ENCODE results near the gene MCM7. TPM values are rescaled to one million over a fixed set of nuclear protein-coding genes. Genes with fewer than 3 reads are reported as not detected.
A peak's percentile ranks its signal among the peaks of the same experiment; 100 is the strongest.

Gene MCM7
- polyA plus RNA-seq, 3 donors from 2014 or later: 40.3 to 59.0 (median 54.4) TPM

DNA sequence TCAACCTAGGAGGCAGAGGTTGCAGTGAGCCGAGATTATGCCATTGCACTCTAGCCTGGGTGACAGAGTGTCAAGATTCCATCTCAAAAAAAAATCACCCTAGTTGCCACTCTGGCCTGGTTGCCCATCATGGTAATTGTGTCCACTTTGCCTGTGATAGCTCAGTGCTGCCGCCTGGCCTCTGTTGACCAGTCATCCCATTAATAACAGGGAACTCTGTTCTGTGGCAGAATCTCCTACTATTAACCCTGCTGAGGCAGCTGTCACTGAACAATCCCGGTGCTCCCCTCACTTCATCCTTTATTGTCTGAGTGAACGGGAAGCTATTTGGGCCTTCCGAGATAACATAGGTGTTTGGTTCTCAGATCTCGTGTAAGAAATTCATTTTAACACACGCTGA, 34.2 kb downstream of the MCM7 start:
- Mint-ChIP-seq H3K27ac (no peak overlapping the region), H3K27me3 (ENCODE audit: low read depth in 3 of 3) (peaks cover 0 to 3% (median 0%) of the 10 kb centered on the region in 3 donors), H3K36me3 (peaks cover 22 to 36% (median 28%) of the 10 kb centered on the region in 3 donors), H3K4me1 (no peaks in the 10 kb centered on the region), H3K4me3 (no peak overlapping the region), H3K9me3 (peaks cover 0 to 20% (median 17%) of the 10 kb centered on the region in 6 donors)
- no peak for DNase-seq

- Mint-ChIP-seq H3K4me1 (no peaks in the 10 kb centered on the region), H3K4me3 (no peak overlapping the region), H3K36me3 (peaks cover 9 to 22% (median 14%) of the 10 kb centered on the region in 3 donors), H3K9me3 (peaks cover 0 to 6% (median 3%) of the 10 kb centered on the region in 6 donors), H3K27me3 (ENCODE audit: low read depth in 3 of 3) (no peaks in the 10 kb centered on the region), H3K27ac (no peak overlapping the region)
- DNase-seq: no peak
Measured at GRCh38 chr7:100065452-100066186, 35.6 kb downstream of the MCM7 start.

DNA sequence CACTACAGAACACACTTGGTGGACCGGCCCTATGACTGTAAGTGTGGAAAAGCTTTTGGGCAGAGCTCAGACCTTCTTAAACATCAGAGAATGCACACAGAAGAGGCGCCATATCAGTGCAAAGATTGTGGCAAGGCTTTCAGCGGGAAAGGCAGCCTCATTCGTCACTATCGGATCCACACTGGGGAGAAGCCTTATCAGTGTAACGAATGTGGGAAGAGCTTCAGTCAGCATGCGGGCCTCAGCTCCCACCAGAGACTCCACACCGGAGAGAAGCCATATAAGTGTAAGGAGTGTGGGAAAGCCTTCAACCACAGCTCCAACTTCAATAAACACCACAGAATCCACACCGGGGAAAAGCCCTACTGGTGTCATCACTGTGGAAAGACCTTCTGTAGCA, 37.0 kb downstream of the MCM7 start:
- H3K27ac Mint-ChIP-seq: peak overlapping the region in 1 of 6 donors; percentile 11
- no peaks in the 10 kb centered on the region for H3K4me1 Mint-ChIP-seq
- H3K36me3 Mint-ChIP-seq: peaks cover 0 to 20% (median 4%) of the 10 kb centered on the region in 3 donors
- H3K4me3 Mint-ChIP-seq: no peak overlapping the region
- no peaks in the 10 kb centered on the region for H3K27me3 Mint-ChIP-seq (ENCODE audit: low read depth in 3 of 3)
- H3K9me3 Mint-ChIP-seq: no peaks in the 10 kb centered on the region
- no peak for DNase-seq

DNA sequence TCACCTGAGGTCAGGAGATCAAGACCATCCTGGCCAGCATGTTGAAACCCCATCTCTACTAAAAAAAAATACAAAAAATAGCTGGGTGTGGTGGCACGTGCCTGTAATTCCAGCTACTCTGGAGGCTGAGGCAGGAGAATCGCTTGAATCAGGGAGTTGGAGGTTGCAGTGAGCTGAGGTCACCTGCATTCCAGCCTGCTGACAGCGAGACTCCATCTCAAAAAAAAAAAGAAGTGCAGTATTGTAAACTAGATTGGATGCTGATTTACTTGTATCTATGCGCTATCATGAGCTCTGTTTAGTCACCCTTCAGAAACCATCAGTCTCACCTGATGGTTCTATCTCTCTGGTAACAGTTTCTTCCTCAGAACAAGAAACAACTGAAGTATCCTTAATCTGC, 37.8 kb downstream of the MCM7 start:
- no peaks in the 10 kb centered on the region for H3K9me3 Mint-ChIP-seq
- H3K4me3 Mint-ChIP-seq: no peak overlapping the region
- no peaks in the 10 kb centered on the region for H3K27me3 Mint-ChIP-seq (ENCODE audit: low read depth in 3 of 3)
- peaks cover 0 to 20% (median 4%) of the 10 kb centered on the region in 3 donors for H3K36me3 Mint-ChIP-seq
- DNase-seq: no peak
- no peak overlapping the region for H3K27ac Mint-ChIP-seq
- no peaks in the 10 kb centered on the region for H3K4me1 Mint-ChIP-seq

GRCh38 chr7:100061518-100062193, 39.5 kb downstream of the MCM7 start:
- peaks cover 5 to 36% (median 8%) of the 10 kb centered on the region in 3 donors for H3K36me3 Mint-ChIP-seq
- DNase-seq: no peak
- no peaks in the 10 kb centered on the region for H3K27me3 Mint-ChIP-seq (ENCODE audit: low read depth in 3 of 3)
- no peaks in the 10 kb centered on the region for H3K9me3 Mint-ChIP-seq
- no peak overlapping the region for H3K4me3 Mint-ChIP-seq
- H3K4me1 Mint-ChIP-seq: no peaks in the 10 kb centered on the region
- no peak overlapping the region for H3K27ac Mint-ChIP-seq

GRCh38 chr7:100059251-100059739, 41.9 kb downstream of the MCM7 start:
- Mint-ChIP-seq H3K27ac (no peak overlapping the region), H3K36me3 (peaks cover 5 to 31% (median 8%) of the 10 kb centered on the region in 3 donors), H3K4me3 (no peak overlapping the region), H3K4me1 (no peaks in the 10 kb centered on the region), H3K27me3 (ENCODE audit: low read depth in 3 of 3) (no peaks in the 10 kb centered on the region), H3K9me3 (no peaks in the 10 kb centered on the region)
- DNase-seq: no peak

DNA sequence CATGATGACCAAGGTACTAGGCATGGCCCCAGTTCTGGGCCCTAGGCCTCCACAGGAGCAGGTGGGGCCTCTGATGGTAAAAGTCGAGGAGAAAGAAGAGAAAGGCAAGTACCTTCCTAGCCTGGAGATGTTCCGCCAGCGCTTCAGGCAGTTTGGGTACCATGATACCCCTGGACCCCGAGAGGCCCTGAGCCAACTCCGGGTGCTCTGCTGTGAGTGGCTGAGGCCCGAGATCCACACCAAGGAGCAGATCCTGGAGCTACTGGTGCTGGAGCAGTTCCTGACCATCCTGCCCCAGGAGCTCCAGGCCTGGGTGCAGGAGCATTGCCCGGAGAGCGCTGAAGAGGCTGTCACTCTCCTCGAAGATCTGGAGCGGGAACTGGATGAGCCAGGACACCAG, 44.2 kb downstream of the MCM7 start:
- Mint-ChIP-seq H3K27ac (no peak overlapping the region), H3K36me3 (peaks cover 5 to 23% (median 5%) of the 10 kb centered on the region in 3 donors), H3K27me3 (ENCODE audit: low read depth in 3 of 3) (peaks cover 0 to 2% (median 0%) of the 10 kb centered on the region in 3 donors), H3K4me1 (peaks cover 0 to 2% of the 10 kb centered on the region in 2 donors), H3K9me3 (no peaks in the 10 kb centered on the region), H3K4me3 (no peak overlapping the region)
- no peak for DNase-seq

DNA sequence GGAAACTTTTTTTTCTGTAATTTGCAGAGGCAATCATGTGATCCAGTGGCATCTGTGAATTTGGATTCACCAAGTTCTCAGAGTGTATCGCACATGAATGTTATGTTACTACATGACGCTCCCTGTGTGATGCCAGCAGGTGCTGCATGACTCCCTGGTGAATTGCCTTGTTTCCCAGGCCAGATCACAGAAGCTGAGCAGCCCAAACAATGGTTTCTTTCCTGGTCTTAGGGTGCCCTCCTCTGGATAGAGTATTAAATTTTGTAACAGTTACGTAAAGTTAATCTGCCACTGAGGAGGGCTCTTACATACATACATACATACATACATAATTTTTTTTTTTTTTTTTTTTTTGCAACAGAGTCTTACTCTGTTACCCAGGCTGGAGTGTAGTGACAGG, 48.0 kb downstream of the MCM7 start:
- no peaks in the 10 kb centered on the region for H3K9me3 Mint-ChIP-seq
- H3K27me3 Mint-ChIP-seq (ENCODE audit: low read depth in 3 of 3): peaks cover 4 to 21% (median 8%) of the 10 kb centered on the region in 3 donors
- peak; percentile 11 to 34 (median 14) for DNase-seq
- peak overlapping the region in 2 of 6 donors; percentile 46 to 60 for H3K27ac Mint-ChIP-seq
- H3K36me3 Mint-ChIP-seq: peaks cover 3 to 14% (median 4%) of the 10 kb centered on the region in 3 donors
- H3K4me1 Mint-ChIP-seq: peaks cover 21 to 25% of the 10 kb centered on the region in 2 donors
- H3K4me3 Mint-ChIP-seq: no peak overlapping the region

DNA sequence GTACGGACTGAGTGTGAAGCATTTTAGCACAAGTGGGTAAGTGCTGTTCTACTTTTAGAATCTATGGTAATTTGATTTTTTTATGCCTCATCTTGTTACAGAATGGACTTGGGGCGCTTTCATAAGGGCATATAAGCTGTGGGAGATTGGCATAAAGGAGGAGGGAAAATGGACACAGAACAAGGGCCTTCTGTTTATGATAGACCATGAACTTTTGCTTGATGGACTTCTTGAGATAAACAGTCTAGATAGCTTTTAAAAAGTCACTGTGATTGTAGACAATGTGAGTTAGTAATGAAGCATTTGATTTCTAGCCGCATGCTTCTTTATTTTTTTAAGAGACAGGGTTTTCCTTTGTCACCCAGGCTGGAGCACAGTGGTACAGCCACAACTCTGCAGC, 49.6 kb downstream of the MCM7 start:
- Mint-ChIP-seq H3K27ac (peak overlapping the region; percentile 27 to 72 (median 53)), H3K9me3 (no peaks in the 10 kb centered on the region), H3K27me3 (ENCODE audit: low read depth in 3 of 3) (peaks cover 4 to 21% (median 8%) of the 10 kb centered on the region in 3 donors), H3K36me3 (no peaks in the 10 kb centered on the region), H3K4me3 (peak overlapping the region; percentile 40 to 68 (median 43)), H3K4me1 (peaks cover 21 to 25% of the 10 kb centered on the region in 2 donors)
- no peak for DNase-seq

DNA sequence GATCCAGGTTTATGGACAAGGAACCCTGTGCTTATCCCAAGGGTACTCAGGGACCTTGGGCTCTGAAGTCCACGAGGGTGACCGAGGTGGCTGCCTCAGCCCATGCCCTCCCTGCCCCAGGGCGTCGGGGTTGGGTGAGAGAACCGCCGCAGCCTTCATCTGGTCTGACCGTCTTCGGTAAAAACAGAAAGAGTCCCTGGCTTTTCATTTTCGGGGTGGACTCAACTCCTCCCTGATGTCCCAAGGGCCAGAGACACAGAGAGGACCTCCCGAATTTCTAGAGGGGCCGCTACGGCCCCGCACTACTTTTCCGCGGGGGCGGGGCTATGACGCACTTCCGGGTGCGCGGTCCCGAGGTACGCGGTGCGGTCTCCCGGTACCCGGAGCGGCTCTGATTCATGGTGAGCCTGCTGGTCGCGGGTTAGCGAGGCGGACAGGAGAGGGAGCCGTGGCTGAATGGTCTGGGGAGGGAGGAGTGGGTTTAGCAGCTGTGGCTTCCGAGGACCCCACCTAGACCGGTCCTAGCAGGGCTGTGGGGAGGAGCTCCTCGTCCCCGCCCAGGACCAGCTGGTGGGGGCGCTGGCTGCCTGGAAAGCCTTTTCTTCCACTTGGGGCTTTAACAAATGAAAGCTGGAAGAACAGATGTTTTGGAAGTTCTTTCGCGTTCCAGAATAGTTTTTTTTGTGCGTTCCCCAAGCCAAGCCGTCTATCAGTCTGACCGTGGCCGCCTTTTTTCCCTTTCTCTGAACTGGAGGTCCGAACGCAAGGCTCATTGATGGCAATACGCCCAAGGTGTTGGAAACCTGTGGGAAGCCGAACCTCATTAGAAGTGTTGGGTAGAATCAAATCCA, 51.5 kb downstream of the MCM7 start, which contains the start of gene ZSCAN21:
ZSCAN21 (plus strand) TSS at position 334 of the 851 bp plus-strand sequence. CDS start 7,233 bp downstream, outside the sequence.
- DNase-seq: peak; percentile 83 to 86 (median 85)
- Mint-ChIP-seq H3K36me3 (no peaks in the 10 kb centered on the region), H3K27me3 (ENCODE audit: low read depth in 3 of 3) (peaks cover 4 to 21% (median 8%) of the 10 kb centered on the region in 3 donors), H3K4me1 (peaks cover 23 to 28% of the 10 kb centered on the region in 2 donors), H3K4me3 (peak within 1 kb of the TSS; percentile 92 to 96 (median 95)), H3K27ac (peak within 1 kb of the TSS; percentile 92 to 98 (median 98)), H3K9me3 (no peaks in the 10 kb centered on the region)

DNA sequence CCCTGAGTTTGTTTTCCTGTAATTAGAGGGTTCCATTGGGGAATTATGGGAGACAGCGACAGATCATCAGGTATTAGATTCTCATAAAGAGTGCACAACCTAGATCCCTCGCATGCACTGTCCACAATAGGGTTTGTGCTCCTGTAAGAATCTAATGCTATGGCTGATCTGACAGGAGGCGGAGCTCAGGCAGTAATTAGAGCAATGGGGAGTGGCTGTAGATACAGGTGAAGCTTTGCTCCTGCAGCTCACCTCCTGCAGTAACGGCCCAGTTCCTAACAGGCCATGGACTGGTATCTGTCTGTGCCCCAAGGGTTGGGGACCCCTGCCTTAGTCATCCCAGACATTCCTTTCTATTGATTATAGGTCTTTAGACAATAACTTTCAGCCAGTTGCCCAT, 52.5 kb downstream of the MCM7 start:
- DNase-seq: no peak
- Mint-ChIP-seq H3K4me3 (peak overlapping the region; percentile 64 to 96 (median 95)), H3K27me3 (ENCODE audit: low read depth in 3 of 3) (peaks cover 4 to 21% (median 8%) of the 10 kb centered on the region in 3 donors), H3K9me3 (no peaks in the 10 kb centered on the region), H3K27ac (peak overlapping the region; percentile 92 to 98 (median 98)), H3K4me1 (peaks cover 24 to 30% of the 10 kb centered on the region in 2 donors), H3K36me3 (no peaks in the 10 kb centered on the region)

GRCh38 chr7:100044718-100045117, 56.5 kb downstream of the MCM7 start:
- peaks cover 16 to 32% of the 10 kb centered on the region in 2 donors for H3K4me1 Mint-ChIP-seq
- DNase-seq: peak in 2 of 3 donors; percentile 8 to 10
- H3K27me3 Mint-ChIP-seq (ENCODE audit: low read depth in 3 of 3): peaks cover 3 to 5% (median 4%) of the 10 kb centered on the region in 3 donors
- H3K36me3 Mint-ChIP-seq: no peaks in the 10 kb centered on the region
- no peak overlapping the region for H3K27ac Mint-ChIP-seq
- H3K4me3 Mint-ChIP-seq: peak overlapping the region in 3 of 5 donors; percentile 20 to 66 (median 27)
- no peaks in the 10 kb centered on the region for H3K9me3 Mint-ChIP-seq
